HepG2 (cell line): ENCODE data around the gene POLN. TPM values are rescaled to one million over a fixed set of nuclear protein-coding genes. Genes with fewer than 3 reads are reported as not detected.
A peak's percentile ranks its signal among the peaks of the same experiment; 100 is the strongest.

Experiments used
- HINFP ChIP-seq: sonication (generic); formaldehyde crosslinking; IDR thresholded peaks from 2 replicates; pipeline ENCODE4 v1.4.0; 2020; ENCODE audit warnings: low read depth, mild to moderate bottlenecking, missing genetic modification reagents
- KAT7 ChIP-seq: IDR thresholded peaks from 2 replicates; pipeline ENCODE4 v1.6.1; 2018; ENCODE audit warnings: borderline replicate concordance, missing compliant biosample characterization
- KLF16 ChIP-seq, 2 experiments: sonication (generic) in 1 of 2; formaldehyde crosslinking in 1 of 2; IDR thresholded peaks; 2 replicates each; pipeline versions ENCODE4 v1.6.1 to v1.8.0; 2016 to 2023; ENCODE audit warnings: missing genetic modification reagents in 2 of 2, missing compliant biosample characterization in 1 of 2
- NFKBIZ ChIP-seq: IDR thresholded peaks from 2 replicates; pipeline ENCODE4 v1.6.1; 2018; ENCODE audit warnings: missing genetic modification reagents, missing compliant biosample characterization
- PCBP2 ChIP-seq: fragments of 200-400 bp; formaldehyde crosslinking; optimal IDR thresholded peaks from 2 replicates; pipeline ENCODE3; 2018; ENCODE audit warnings: low read length, low read depth; ENCODE audit not compliant: poor library complexity, severe bottlenecking
- TAF1 ChIP-seq: sonication (generic); formaldehyde crosslinking; IDR thresholded peaks from 2 replicates; pipeline ENCODE4 v1.4.0; 2020; ENCODE audit warnings: missing genetic modification reagents
- ZNF687 ChIP-seq: sonication (generic); formaldehyde crosslinking; IDR thresholded peaks from 2 replicates; pipeline ENCODE4 v1.5.1; 2020; ENCODE audit warnings: mild to moderate bottlenecking, missing genetic modification reagents, moderate library complexity
- ZNF710 ChIP-seq: sonication (generic); formaldehyde crosslinking; IDR thresholded peaks from 2 replicates; pipeline ENCODE4 v1.5.0; 2020; ENCODE audit warnings: mild to moderate bottlenecking, missing genetic modification reagents, borderline replicate concordance
- ZNF784 ChIP-seq: sonication (generic); formaldehyde crosslinking; IDR thresholded peaks from 2 replicates; pipeline ENCODE4 v1.5.1; 2020; ENCODE audit warnings: missing genetic modification reagents, mild to moderate bottlenecking, borderline replicate concordance
- polyA plus RNA-seq, 8 experiments: library from polyadenylated mRNA; depleted of rRNA in 3 of 8; stranded (reverse) in 7 of 8; unstranded in 1 of 8; fragments of >200 nt; fragmentation: Illumina TruSeq in 4 of 8; extraction: Trizol in 4 of 8; gene quantifications; 2 replicates each; pipeline versions ENCODE4 v1.2.1 to v1.2.3, GENCODE V29; 2011 to 2016; ENCODE audit warnings: low read depth in 4 of 8, missing spikeins in 1 of 8, mixed read lengths in 1 of 8; ENCODE audit not compliant: insufficient read depth in 1 of 8
- total RNA-seq, 5 experiments: library from RNA; depleted of rRNA; stranded (reverse); fragments of >200 nt; fragmentation: Illumina TruSeq; extraction: Trizol; gene quantifications; 2 replicates each; pipeline ENCODE4 v1.2.3, GENCODE V29; 2016; ENCODE audit warnings: low read depth in 1 of 5

POLN gene
- total and polyA plus RNA-seq, 2 of the 13 experiments (the other 11 are each of a cell fraction or from before 2014, with no cell fraction given), result 0.93 to 1.5 TPM

- TF ChIP-seq HINFP (CRISPR knock-in tag), result no peak
- TF ChIP-seq ZNF710 (CRISPR knock-in tag), result no peak
- TF ChIP-seq ZNF784 (CRISPR knock-in tag), result no peak
- TF ChIP-seq PCBP2, result no peak
- no peak for TF ChIP-seq NFKBIZ (CRISPR knock-in tag)
- TF ChIP-seq KAT7, result no peak
- 0 out of 2 replicates have a peak, but pooled peaks have one; percentile 2 for TF ChIP-seq TAF1 (CRISPR knock-in tag)
- 0 out of 2 replicates have a peak, but pooled peaks have one; percentile 33 for TF ChIP-seq ZNF687 (CRISPR knock-in tag)
- 0 out of 4 replicates have a peak, but pooled peaks of 1 of the 2 experiments have one; percentile 22 for TF ChIP-seq KLF16 (CRISPR knock-in tag; IDR thresholded peaks at IDR 0.05)
These were observed 18.6 kb upstream of the POLN start (continued) for GRCh38 chr4:2260344-2261109.
